Sigmoid colon (tissue), 3 donors: Measurements from ENCODE around the gene FXYD3.

ENCODE experiments used
- POLR2A ChIP-seq, 2 donors: fragments of 450-650 bp; IDR thresholded peaks; one replicate each; pipeline ENCODE4 v1.6.1; 2016; ENCODE audit warnings: antibody characterized with exemption in 2 of 2, mild to moderate bottlenecking in 2 of 2, moderate library complexity in 2 of 2
- TF ChIP-seq, protein P1 (sequence below), 4 experiments: fragments of 450-650 bp in 3 of 4; fragments of 200-600 bp in 1 of 4; IDR thresholded peaks; one replicate each; pipeline ENCODE4 v1.5.1; 2016 to 2019; ENCODE audit warnings: antibody characterized with exemption in 4 of 4, mild to moderate bottlenecking in 3 of 4, moderate library complexity in 2 of 4

DNA sequence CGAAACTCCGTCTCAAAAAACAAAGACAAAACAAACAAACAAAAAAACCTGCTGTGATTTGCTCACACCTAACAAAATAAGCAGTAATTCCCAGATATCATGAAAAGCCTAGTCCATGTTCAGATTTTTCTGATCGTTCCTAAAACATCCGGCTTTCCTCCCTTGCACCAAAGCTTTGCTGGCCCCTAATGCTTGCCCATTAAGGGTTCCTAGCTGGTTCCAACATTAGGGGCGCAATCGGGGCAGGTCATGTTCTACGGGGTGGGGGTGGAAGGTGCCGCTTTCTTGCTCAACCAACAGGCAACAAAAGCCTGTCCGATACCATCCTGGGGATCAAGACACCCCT lies 25.5 kb upstream of the FXYD3 start:
- TF ChIP-seq, protein P1, sequence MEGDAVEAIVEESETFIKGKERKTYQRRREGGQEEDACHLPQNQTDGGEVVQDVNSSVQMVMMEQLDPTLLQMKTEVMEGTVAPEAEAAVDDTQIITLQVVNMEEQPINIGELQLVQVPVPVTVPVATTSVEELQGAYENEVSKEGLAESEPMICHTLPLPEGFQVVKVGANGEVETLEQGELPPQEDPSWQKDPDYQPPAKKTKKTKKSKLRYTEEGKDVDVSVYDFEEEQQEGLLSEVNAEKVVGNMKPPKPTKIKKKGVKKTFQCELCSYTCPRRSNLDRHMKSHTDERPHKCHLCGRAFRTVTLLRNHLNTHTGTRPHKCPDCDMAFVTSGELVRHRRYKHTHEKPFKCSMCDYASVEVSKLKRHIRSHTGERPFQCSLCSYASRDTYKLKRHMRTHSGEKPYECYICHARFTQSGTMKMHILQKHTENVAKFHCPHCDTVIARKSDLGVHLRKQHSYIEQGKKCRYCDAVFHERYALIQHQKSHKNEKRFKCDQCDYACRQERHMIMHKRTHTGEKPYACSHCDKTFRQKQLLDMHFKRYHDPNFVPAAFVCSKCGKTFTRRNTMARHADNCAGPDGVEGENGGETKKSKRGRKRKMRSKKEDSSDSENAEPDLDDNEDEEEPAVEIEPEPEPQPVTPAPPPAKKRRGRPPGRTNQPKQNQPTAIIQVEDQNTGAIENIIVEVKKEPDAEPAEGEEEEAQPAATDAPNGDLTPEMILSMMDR (IDR thresholded peaks at IDR 0.05), result no peak
- TF ChIP-seq POLR2A (IDR thresholded peaks at IDR 0.05), result no peak
